Pons (tissue), 1 donor: ENCODE results near the gene C2orf92.

Experiments
- DNase-seq: peaks from one replicate; pipeline ENCODE4 v3.0.0-alpha.2; 2016; ENCODE audit warnings: low spot score

The C2orf92 gene

GRCh38 chr2:97745474-97746174 lies 76.1 kb downstream of the C2orf92 start:
- DNase-seq: no peak

- DNase-seq: no peak
Measured at GRCh38 chr2:97747285-97747684, 77.8 kb downstream of the C2orf92 start.

- DNase-seq: no peak
Measured at GRCh38 chr2:97747716-97748115, 78.2 kb downstream of the C2orf92 start.

- no peak for DNase-seq
Measured at GRCh38 chr2:97749581-97749980, 80.1 kb downstream of the C2orf92 start.

GRCh38 chr2:97750017-97750416 lies 80.5 kb downstream of the C2orf92 start:
- no peak for DNase-seq

GRCh38 chr2:97751752-97752151 lies 82.2 kb downstream of the C2orf92 start:
- DNase-seq: no peak
